HG02970 (cell line): ENCODE data around the gene GDI1.

Experiments
- ATAC-seq: cut with Tn5 transposase; IDR thresholded peaks from one replicate; pipeline ENCODE4 v1.9.1; 2021; ENCODE audit warnings: mild to moderate bottlenecking, moderate library complexity, moderate number of reproducible peaks; ENCODE audit not compliant: unreplicated experiment, low FRiP score

GDI1 gene

GRCh38 chrX:154458954-154459778, 22.2 kb downstream of the GDI1 start:
- no peak for ATAC-seq

GRCh38 chrX:154459832-154460231, 22.9 kb downstream of the GDI1 start:
- no peak for ATAC-seq

- ATAC-seq, result no peak
These were observed 23.4 kb downstream of the GDI1 start for GRCh38 chrX:154460326-154460725.

- no peak for ATAC-seq
These were observed 25.4 kb downstream of the GDI1 start for GRCh38 chrX:154462396-154462795.

- ATAC-seq, result no peak
These were observed 26.8 kb downstream of the GDI1 start for GRCh38 chrX:154463611-154464220.

- ATAC-seq, result no peak
These were observed 27.9 kb downstream of the GDI1 start for GRCh38 chrX:154464806-154465365.

- no peak for ATAC-seq
These were observed 28.6 kb downstream of the GDI1 start for GRCh38 chrX:154465601-154466000.

- no peak for ATAC-seq
These were observed 29.1 kb downstream of the GDI1 start for GRCh38 chrX:154466036-154466435.

- ATAC-seq, result no peak
These were observed 30.0 kb downstream of the GDI1 start for GRCh38 chrX:154466907-154467306.

GRCh38 chrX:154467556-154467955, 30.6 kb downstream of the GDI1 start:
- ATAC-seq, result no peak

- no peak for ATAC-seq
These were observed 31.3 kb downstream of the GDI1 start for GRCh38 chrX:154468217-154468616.

- ATAC-seq, result no peak
These were observed 32.2 kb downstream of the GDI1 start for GRCh38 chrX:154469114-154469513.

- ATAC-seq, result no peak
These were observed 32.9 kb downstream of the GDI1 start for GRCh38 chrX:154469880-154470279.

- no peak for ATAC-seq
These were observed 33.5 kb downstream of the GDI1 start for GRCh38 chrX:154470434-154470833.

GRCh38 chrX:154470914-154471568, 34.1 kb downstream of the GDI1 start:
- ATAC-seq, result no peak

- ATAC-seq, result no peak
These were observed 35.1 kb downstream of the GDI1 start for GRCh38 chrX:154471839-154472684.

GRCh38 chrX:154472685-154473632, 36.0 kb downstream of the GDI1 start:
- ATAC-seq, result no peak

GRCh38 chrX:154473683-154474082, 36.7 kb downstream of the GDI1 start:
- ATAC-seq, result no peak

- no peak for ATAC-seq
These were observed 39.9 kb downstream of the GDI1 start for GRCh38 chrX:154476821-154477220.
